Activated naive CD4-positive, alpha-beta T cell treated with anti-CD3 and anti-CD28 coated beads, Interleukin-2, amount 10 ng/mL, durations not matched to agents 7 days and 5 days (primary cell): Measurements from ENCODE around the gene LRP11.

ENCODE experiments used
- CTCF ChIA-PET: fragments of 350-600 bp; sonication (Branson Sonifier 250); formaldehyde crosslinking; loops from one replicate; lab custom pipeline; 2021; ENCODE audit warnings: antibody characterized with exemption; lab: Charles Lee
- DNase-seq: peaks from one replicate; pipeline ENCODE4 v3.0.0-alpha.2; 2020
- H3K27ac Mint-ChIP-seq: one replicate; pipeline ENCODE4 v1.8.0; 2021; ENCODE audit warnings: mild to moderate bottlenecking, moderate library complexity, mixed read lengths
- H3K27me3 Mint-ChIP-seq: one replicate; pipeline ENCODE4 v1.8.0; 2021; ENCODE audit warnings: mild to moderate bottlenecking, mixed read lengths
- H3K36me3 Mint-ChIP-seq: one replicate; pipeline ENCODE4 v1.8.0; 2021; ENCODE audit warnings: mixed read lengths
- H3K4me1 Mint-ChIP-seq: one replicate; pipeline ENCODE4 v1.8.0; 2021; ENCODE audit warnings: mixed read lengths
- H3K4me3 Mint-ChIP-seq: one replicate; pipeline ENCODE4 v1.8.0; 2021; ENCODE audit warnings: mild to moderate bottlenecking, moderate library complexity, mixed read lengths
- H3K9me3 Mint-ChIP-seq: one replicate; pipeline ENCODE4 v1.8.0; 2021; ENCODE audit warnings: mixed read lengths

LRP11 gene

GRCh38 chr6:149809798-149810197 lies 54.4 kb downstream of the LRP11 start:
- Mint-ChIP-seq H3K27me3 (no peaks in the 10 kb centered on the region), H3K36me3 (peaks cover 17% of the 10 kb centered on the region), H3K4me1 (peaks cover 29% of the 10 kb centered on the region), H3K4me3 (no peak overlapping the region), H3K27ac (peak overlapping the region; percentile 15), H3K9me3 (no peaks in the 10 kb centered on the region)
- CTCF ChIA-PET: no interaction called here
- no peak for DNase-seq

DNA sequence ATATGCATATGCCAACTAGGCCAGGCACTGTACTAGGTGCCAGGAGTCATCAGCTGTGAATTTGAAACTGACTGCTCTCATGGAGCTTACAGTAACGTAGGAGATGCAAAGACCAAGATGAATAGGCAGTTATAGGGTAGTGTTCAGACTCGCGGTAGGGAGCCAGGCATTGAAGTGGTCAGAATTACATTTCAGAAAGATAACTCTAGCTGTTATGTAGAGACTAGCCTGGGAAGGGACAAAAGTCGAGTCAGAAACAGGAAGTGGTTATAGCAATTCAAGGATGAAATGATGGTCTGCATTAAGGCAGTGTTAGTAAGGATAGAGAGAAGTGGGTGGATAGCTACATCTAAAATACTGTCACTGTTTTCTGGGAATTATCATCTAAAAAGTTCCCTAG lies 58.0 kb downstream of the LRP11 start:
- DNase-seq: no peak
- CTCF ChIA-PET: no interaction called here
- no peaks in the 10 kb centered on the region for H3K9me3 Mint-ChIP-seq
- no peaks in the 10 kb centered on the region for H3K27me3 Mint-ChIP-seq
- H3K27ac Mint-ChIP-seq: no peak overlapping the region
- peaks cover 25% of the 10 kb centered on the region for H3K4me1 Mint-ChIP-seq
- H3K36me3 Mint-ChIP-seq: peaks cover 20% of the 10 kb centered on the region
- H3K4me3 Mint-ChIP-seq: no peak overlapping the region

GRCh38 chr6:149783551-149783950 lies 80.6 kb downstream of the LRP11 start:
- no peaks in the 10 kb centered on the region for H3K27me3 Mint-ChIP-seq
- CTCF ChIA-PET: no interaction called here
- H3K4me1 Mint-ChIP-seq: no peaks in the 10 kb centered on the region

GRCh38 chr6:149782337-149782736 lies 81.8 kb downstream of the LRP11 start:
- Mint-ChIP-seq H3K4me3 (no peak overlapping the region), H3K27ac (peak overlapping the region; percentile 35)
- CTCF ChIA-PET: no interaction called here

More at GRCh38 chr6:149783551-149783950, 80.6 kb downstream of the LRP11 start:
- H3K27ac Mint-ChIP-seq: no peak overlapping the region
- H3K4me3 Mint-ChIP-seq: no peak overlapping the region
- H3K36me3 Mint-ChIP-seq: peaks cover 21% of the 10 kb centered on the region
- no peaks in the 10 kb centered on the region for H3K9me3 Mint-ChIP-seq
- DNase-seq: no peak

GRCh38 chr6:149781715-149782114 lies 82.4 kb downstream of the LRP11 start:
- CTCF ChIA-PET: no interaction called here
- Mint-ChIP-seq H3K27ac (no peak overlapping the region), H3K27me3 (no peaks in the 10 kb centered on the region), H3K4me1 (no peaks in the 10 kb centered on the region), H3K9me3 (no peaks in the 10 kb centered on the region), H3K4me3 (no peak overlapping the region), H3K36me3 (peaks cover 16% of the 10 kb centered on the region)
- DNase-seq: no peak

More at GRCh38 chr6:149782337-149782736, 81.8 kb downstream of the LRP11 start:
- no peak for DNase-seq
- peaks cover 16% of the 10 kb centered on the region for H3K36me3 Mint-ChIP-seq
- H3K27me3 Mint-ChIP-seq: no peaks in the 10 kb centered on the region
- no peaks in the 10 kb centered on the region for H3K4me1 Mint-ChIP-seq
- no peaks in the 10 kb centered on the region for H3K9me3 Mint-ChIP-seq

DNA sequence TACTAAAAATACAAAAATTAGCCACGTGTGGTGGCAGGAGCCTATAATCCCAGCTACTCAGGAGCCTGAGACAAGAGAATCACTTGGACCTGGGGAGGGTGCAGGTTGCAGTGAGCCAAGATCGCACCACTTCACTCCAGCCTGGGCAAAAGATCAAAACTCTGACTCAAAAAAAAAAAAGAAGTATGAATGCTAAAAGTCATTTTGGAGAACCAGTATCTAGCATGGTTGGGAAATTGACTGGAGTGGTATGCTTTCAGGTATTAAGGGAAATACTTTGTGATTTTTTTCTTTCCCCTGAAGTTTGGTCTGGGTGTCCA lies 84.6 kb downstream of the LRP11 start:
- no peak overlapping the region for H3K4me3 Mint-ChIP-seq
- H3K27me3 Mint-ChIP-seq: no peaks in the 10 kb centered on the region
- CTCF ChIA-PET: no interaction called here
- peaks cover 21% of the 10 kb centered on the region for H3K36me3 Mint-ChIP-seq
- no peaks in the 10 kb centered on the region for H3K9me3 Mint-ChIP-seq
- DNase-seq: no peak
- no peak overlapping the region for H3K27ac Mint-ChIP-seq
- no peaks in the 10 kb centered on the region for H3K4me1 Mint-ChIP-seq

GRCh38 chr6:149777624-149778023 lies 86.5 kb downstream of the LRP11 start:
- no peak overlapping the region for H3K4me3 Mint-ChIP-seq
- H3K36me3 Mint-ChIP-seq: peaks cover 14% of the 10 kb centered on the region
- no peak for DNase-seq
- no peak overlapping the region for H3K27ac Mint-ChIP-seq
- H3K27me3 Mint-ChIP-seq: no peaks in the 10 kb centered on the region
- no peaks in the 10 kb centered on the region for H3K9me3 Mint-ChIP-seq
- CTCF ChIA-PET: interaction anchor here (0.5 kb wide), 1 partner anchor 72 kb away, joined by 5 read pairs; no protein-coding TSS in a partner anchor
- no peaks in the 10 kb centered on the region for H3K4me1 Mint-ChIP-seq

DNA sequence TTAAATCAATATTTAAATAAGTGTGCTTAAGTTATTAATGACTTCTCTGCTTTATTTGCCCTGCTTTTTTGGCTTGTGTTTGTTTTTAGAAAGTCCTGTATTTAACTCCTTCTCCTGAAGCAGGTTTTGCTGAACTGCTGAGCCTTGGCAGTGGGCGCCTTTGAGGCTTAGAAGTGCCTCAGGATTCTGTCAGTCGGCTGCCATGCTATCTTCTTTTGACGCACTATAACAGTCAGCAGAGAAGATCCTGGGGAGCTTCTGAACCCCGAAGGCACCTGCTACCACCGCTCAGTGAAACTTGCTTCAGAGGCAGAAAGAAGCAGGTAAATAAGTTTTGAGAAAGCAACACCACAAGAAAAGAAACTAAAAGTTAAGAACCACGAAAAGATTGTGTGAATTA lies 92.2 kb downstream of the LRP11 start:
- H3K4me1 Mint-ChIP-seq: peaks cover 2% of the 10 kb centered on the region
- DNase-seq: no peak
- CTCF ChIA-PET: interaction anchor here (1.2 kb wide), 1 partner anchor 8 kb away, joined by 3 read pairs; no protein-coding TSS in a partner anchor
- H3K9me3 Mint-ChIP-seq: no peaks in the 10 kb centered on the region
- H3K4me3 Mint-ChIP-seq: no peak overlapping the region
- H3K27ac Mint-ChIP-seq: no peak overlapping the region
- H3K36me3 Mint-ChIP-seq: peaks cover 25% of the 10 kb centered on the region
- H3K27me3 Mint-ChIP-seq: no peaks in the 10 kb centered on the region

DNA sequence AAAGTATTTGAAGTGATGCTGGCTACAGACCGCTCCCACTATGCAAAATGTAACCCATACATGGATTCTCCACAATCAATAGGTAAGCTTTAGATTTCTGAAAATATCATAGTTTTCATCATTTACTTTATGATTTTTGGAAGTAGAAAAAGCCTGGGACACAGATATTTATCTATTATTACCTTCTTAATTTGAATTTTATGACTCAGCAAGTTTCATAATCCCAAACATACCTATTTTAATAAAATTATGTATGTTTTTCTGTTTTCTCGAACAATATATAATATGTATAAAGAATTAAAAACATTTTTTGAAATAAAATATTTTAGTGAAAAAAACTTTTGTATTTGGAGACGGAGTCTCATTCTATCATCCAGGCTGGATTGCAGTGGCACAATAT lies 93.0 kb downstream of the LRP11 start:
- Mint-ChIP-seq H3K9me3 (peaks cover 4% of the 10 kb centered on the region), H3K4me1 (peaks cover 2% of the 10 kb centered on the region), H3K36me3 (peaks cover 31% of the 10 kb centered on the region), H3K27ac (no peak overlapping the region), H3K4me3 (no peak overlapping the region), H3K27me3 (no peaks in the 10 kb centered on the region)
- no peak for DNase-seq
- CTCF ChIA-PET: no interaction called here

GRCh38 chr6:149769676-149770075 lies 94.5 kb downstream of the LRP11 start:
- DNase-seq: no peak
- Mint-ChIP-seq H3K4me3 (no peak overlapping the region), H3K36me3 (peaks cover 31% of the 10 kb centered on the region), H3K9me3 (peaks cover 8% of the 10 kb centered on the region), H3K27ac (no peak overlapping the region), H3K4me1 (peaks cover 2% of the 10 kb centered on the region), H3K27me3 (no peaks in the 10 kb centered on the region)
- CTCF ChIA-PET: no interaction called here
